ENCODE results near the gene TMEM203.

The TMEM203 gene

GRCh38 chr9:137251194-137251461 lies 45.7 kb upstream of the TMEM203 start, which contains the start of gene STPG3:
Gene STPG3 (plus strand): TSS chr9:137251286. CDS start chr9:137251287, 1 bp downstream.
- Histone ChIP-seq H3K9ac (ENCODE audit: low read length) (no peak within 1 kb of the TSS), H3K4me3 (ENCODE audit: low read length) (no peak within 1 kb of the TSS), H2AFZ (ENCODE audit: low read length) (no peak within 1 kb of the TSS), H3K4me2 (ENCODE audit: low read depth, low read length) (no peak within 1 kb of the TSS), H3K79me2 (ENCODE audit: low read length) (peaks cover 8% of the 10 kb centered on the region), H3K36me3 (replicated peaks; ENCODE audit: insufficient read depth, low read length) (no peaks in the 10 kb centered on the region), H3K9me2 (replicated peaks; ENCODE audit: insufficient read depth, low read length) (no peaks in the 10 kb centered on the region), H3K27ac (ENCODE audit: low read length) (no peak within 1 kb of the TSS), H3F3A (ENCODE audit: insufficient read depth, low read length) (peaks cover 8% of the 10 kb centered on the region), H3K9me3 (replicated peaks; ENCODE audit: insufficient read depth, low read length) (no peaks in the 10 kb centered on the region), H3K4me1 (ENCODE audit: low read length) (peaks cover 6% of the 10 kb centered on the region; the same call in 1 of the 2 replicates), H4K20me1 (ENCODE audit: insufficient read depth, low read length) (no peaks in the 10 kb centered on the region), H3K27me3 (replicated peaks; ENCODE audit: insufficient read depth, low read length) (no peaks in the 10 kb centered on the region)
- no peak for DNase-seq
- TF ChIP-seq CTCF (IDR thresholded peaks at IDR 0.05; ENCODE audit: low read length) (no peak), EZH2 (optimal IDR thresholded peaks at IDR 0.05; ENCODE audit: low read depth, low read length) (no peak), EZH2phosphoT487 (IDR thresholded peaks at IDR 0.05; ENCODE audit: low read length) (no peak)

- Histone ChIP-seq H3K4me3 (ENCODE audit: low read length) (no peak overlapping the region), H3K27ac (ENCODE audit: low read length) (no peak overlapping the region), H3K27me3 (replicated peaks; ENCODE audit: insufficient read depth, low read length) (no peaks in the 10 kb centered on the region), H3K36me3 (replicated peaks; ENCODE audit: insufficient read depth, low read length) (no peaks in the 10 kb centered on the region), H3F3A (ENCODE audit: insufficient read depth, low read length) (peaks cover 3% of the 10 kb centered on the region; the same call in 1 of the 2 replicates), H2AFZ (ENCODE audit: low read length) (no peak overlapping the region), H3K9me3 (replicated peaks; ENCODE audit: insufficient read depth, low read length) (no peaks in the 10 kb centered on the region), H3K9ac (ENCODE audit: low read length) (no peak overlapping the region), H3K79me2 (ENCODE audit: low read length) (peaks cover 3% of the 10 kb centered on the region), H3K4me1 (ENCODE audit: low read length) (peaks cover 4% of the 10 kb centered on the region; the same call in 1 of the 2 replicates), H3K4me2 (ENCODE audit: low read depth, low read length) (no peak overlapping the region), H4K20me1 (ENCODE audit: insufficient read depth, low read length) (no peaks in the 10 kb centered on the region), H3K9me2 (replicated peaks; ENCODE audit: insufficient read depth, low read length) (no peaks in the 10 kb centered on the region)
- no peak for DNase-seq
- TF ChIP-seq EZH2 (optimal IDR thresholded peaks at IDR 0.05; ENCODE audit: low read depth, low read length) (no peak), CTCF (IDR thresholded peaks at IDR 0.05; ENCODE audit: low read length) (no peak), EZH2phosphoT487 (IDR thresholded peaks at IDR 0.05; ENCODE audit: low read length) (no peak)
These were observed 45.1 kb upstream of the TMEM203 start for GRCh38 chr9:137250329-137251193.

GRCh38 chr9:137247916-137248175 lies 42.4 kb upstream of the TMEM203 start:
- H3K9me2 ChIP-seq (replicated peaks; ENCODE audit: insufficient read depth, low read length): no peaks in the 10 kb centered on the region
- DNase-seq: no peak
- no peaks in the 10 kb centered on the region for H3K36me3 ChIP-seq (replicated peaks; ENCODE audit: insufficient read depth, low read length)
- H4K20me1 ChIP-seq (ENCODE audit: insufficient read depth, low read length): 0 out of 2 replicates have a peak, but pooled peaks cover 6% of the 10 kb centered on the region
- no peaks in the 10 kb centered on the region for H3K9me3 ChIP-seq (replicated peaks; ENCODE audit: insufficient read depth, low read length)
- no peak overlapping the region for H3K27ac ChIP-seq (ENCODE audit: low read length)
- H3F3A ChIP-seq (ENCODE audit: insufficient read depth, low read length): peaks cover 12% of the 10 kb centered on the region; the same call in 1 of the 2 replicates
- H3K27me3 ChIP-seq (replicated peaks; ENCODE audit: insufficient read depth, low read length): no peaks in the 10 kb centered on the region
- H3K9ac ChIP-seq (ENCODE audit: low read length): no peak overlapping the region
- TF ChIP-seq EZH2phosphoT487 (IDR thresholded peaks at IDR 0.05; ENCODE audit: low read length): no peak
- no peak for TF ChIP-seq CTCF (IDR thresholded peaks at IDR 0.05; ENCODE audit: low read length)
- no peak for TF ChIP-seq EZH2 (optimal IDR thresholded peaks at IDR 0.05; ENCODE audit: low read depth, low read length)
- no peak overlapping the region for H2AFZ ChIP-seq (ENCODE audit: low read length)
- no peak overlapping the region for H3K4me2 ChIP-seq (ENCODE audit: low read depth, low read length)
- peaks cover 4% of the 10 kb centered on the region for H3K79me2 ChIP-seq (ENCODE audit: low read length)
- H3K4me1 ChIP-seq (ENCODE audit: low read length): 0 out of 2 replicates have a peak, but pooled peaks cover 1% of the 10 kb centered on the region
- H3K4me3 ChIP-seq (ENCODE audit: low read length): no peak overlapping the region
